ENCODE results near the gene FAM120C. TPM values are rescaled to one million over a fixed set of nuclear protein-coding genes. Genes with fewer than 3 reads are reported as not detected.
A peak's percentile ranks its signal among the peaks of the same experiment; 100 is the strongest.

Gene FAM120C
- total and polyA plus RNA-seq, 10 of the 15 experiments (the other 5 are each of a cell fraction or from before 2014, with no cell fraction given): 1.3 to 9.8 (median 4.9) TPM

- TF ChIP-seq TCF12 (IDR thresholded peaks at IDR 0.05; ENCODE audit: low read depth, low read length) (no peak), STAT1 (conservative IDR thresholded peaks at IDR 0.05) (no peak), HCFC1 (IDR thresholded peaks at IDR 0.05; ENCODE audit: low read length) (peak; percentile 78), CREM (IDR thresholded peaks at IDR 0.05; ENCODE audit: low read depth) (peak; percentile 55), GATAD2B (conservative IDR thresholded peaks at IDR 0.05; ENCODE audit: low read depth) (peak; percentile 82), SIX5 (IDR thresholded peaks at IDR 0.05; ENCODE audit: low read depth, low read length, severe bottlenecking) (peak; percentile 56), BHLHE40 (IDR thresholded peaks at IDR 0.05; ENCODE audit: borderline replicate concordance in 1 of 2, low read depth in 2 of 2, low read length in 1 of 2) (peak in 1 of 2 experiments; percentile 9; a peak in 1 of 4 replicates), BACH1 (IDR thresholded peaks at IDR 0.05; ENCODE audit: borderline replicate concordance) (no peak), STAT3 (IDR thresholded peaks at IDR 0.05; ENCODE audit: low read depth, low read length) (no peak), EGR1 (IDR thresholded peaks at IDR 0.05; ENCODE audit: borderline replicate concordance in 1 of 2, low read depth in 2 of 2, low read length in 2 of 2) (no peak; a peak in 1 of 3 replicates), SIN3A (IDR thresholded peaks at IDR 0.05; ENCODE audit: low read depth, low read length) (0 out of 2 replicates have a peak, but pooled peaks have one; percentile 67), CBX5 (IDR thresholded peaks at IDR 0.05; ENCODE audit: low read depth) (peak; percentile 88), RELA (IDR thresholded peaks at IDR 0.05; ENCODE audit: borderline replicate concordance, partially characterized antibody) (peak; percentile 63), JUNB (IDR thresholded peaks at IDR 0.05) (no peak), HSF1 (IDR thresholded peaks at IDR 0.05; ENCODE audit: low read depth, low read length) (no peak), MEF2A (IDR thresholded peaks at IDR 0.05; ENCODE audit: insufficient read depth, low read depth, low read length) (no peak), POU2F2 (IDR thresholded peaks at IDR 0.05; ENCODE audit: borderline replicate concordance, low read depth, low read length) (peak; percentile 34; the same call in 1 of the 3 replicates), RBBP5 (conservative IDR thresholded peaks at IDR 0.05) (no peak)
- TF ChIP-seq, protein P1, sequence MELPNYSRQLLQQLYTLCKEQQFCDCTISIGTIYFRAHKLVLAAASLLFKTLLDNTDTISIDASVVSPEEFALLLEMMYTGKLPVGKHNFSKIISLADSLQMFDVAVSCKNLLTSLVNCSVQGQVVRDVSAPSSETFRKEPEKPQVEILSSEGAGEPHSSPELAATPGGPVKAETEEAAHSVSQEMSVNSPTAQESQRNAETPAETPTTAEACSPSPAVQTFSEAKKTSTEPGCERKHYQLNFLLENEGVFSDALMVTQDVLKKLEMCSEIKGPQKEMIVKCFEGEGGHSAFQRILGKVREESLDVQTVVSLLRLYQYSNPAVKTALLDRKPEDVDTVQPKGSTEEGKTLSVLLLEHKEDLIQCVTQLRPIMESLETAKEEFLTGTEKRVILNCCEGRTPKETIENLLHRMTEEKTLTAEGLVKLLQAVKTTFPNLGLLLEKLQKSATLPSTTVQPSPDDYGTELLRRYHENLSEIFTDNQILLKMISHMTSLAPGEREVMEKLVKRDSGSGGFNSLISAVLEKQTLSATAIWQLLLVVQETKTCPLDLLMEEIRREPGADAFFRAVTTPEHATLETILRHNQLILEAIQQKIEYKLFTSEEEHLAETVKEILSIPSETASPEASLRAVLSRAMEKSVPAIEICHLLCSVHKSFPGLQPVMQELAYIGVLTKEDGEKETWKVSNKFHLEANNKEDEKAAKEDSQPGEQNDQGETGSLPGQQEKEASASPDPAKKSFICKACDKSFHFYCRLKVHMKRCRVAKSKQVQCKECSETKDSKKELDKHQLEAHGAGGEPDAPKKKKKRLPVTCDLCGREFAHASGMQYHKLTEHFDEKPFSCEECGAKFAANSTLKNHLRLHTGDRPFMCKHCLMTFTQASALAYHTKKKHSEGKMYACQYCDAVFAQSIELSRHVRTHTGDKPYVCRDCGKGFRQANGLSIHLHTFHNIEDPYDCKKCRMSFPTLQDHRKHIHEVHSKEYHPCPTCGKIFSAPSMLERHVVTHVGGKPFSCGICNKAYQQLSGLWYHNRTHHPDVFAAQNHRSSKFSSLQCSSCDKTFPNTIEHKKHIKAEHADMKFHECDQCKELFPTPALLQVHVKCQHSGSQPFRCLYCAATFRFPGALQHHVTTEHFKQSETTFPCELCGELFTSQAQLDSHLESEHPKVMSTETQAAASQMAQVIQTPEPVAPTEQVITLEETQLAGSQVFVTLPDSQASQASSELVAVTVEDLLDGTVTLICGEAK (IDR thresholded peaks at IDR 0.05; ENCODE audit: borderline replicate concordance): peak; percentile 100
- TF ChIP-seq, protein P2, sequence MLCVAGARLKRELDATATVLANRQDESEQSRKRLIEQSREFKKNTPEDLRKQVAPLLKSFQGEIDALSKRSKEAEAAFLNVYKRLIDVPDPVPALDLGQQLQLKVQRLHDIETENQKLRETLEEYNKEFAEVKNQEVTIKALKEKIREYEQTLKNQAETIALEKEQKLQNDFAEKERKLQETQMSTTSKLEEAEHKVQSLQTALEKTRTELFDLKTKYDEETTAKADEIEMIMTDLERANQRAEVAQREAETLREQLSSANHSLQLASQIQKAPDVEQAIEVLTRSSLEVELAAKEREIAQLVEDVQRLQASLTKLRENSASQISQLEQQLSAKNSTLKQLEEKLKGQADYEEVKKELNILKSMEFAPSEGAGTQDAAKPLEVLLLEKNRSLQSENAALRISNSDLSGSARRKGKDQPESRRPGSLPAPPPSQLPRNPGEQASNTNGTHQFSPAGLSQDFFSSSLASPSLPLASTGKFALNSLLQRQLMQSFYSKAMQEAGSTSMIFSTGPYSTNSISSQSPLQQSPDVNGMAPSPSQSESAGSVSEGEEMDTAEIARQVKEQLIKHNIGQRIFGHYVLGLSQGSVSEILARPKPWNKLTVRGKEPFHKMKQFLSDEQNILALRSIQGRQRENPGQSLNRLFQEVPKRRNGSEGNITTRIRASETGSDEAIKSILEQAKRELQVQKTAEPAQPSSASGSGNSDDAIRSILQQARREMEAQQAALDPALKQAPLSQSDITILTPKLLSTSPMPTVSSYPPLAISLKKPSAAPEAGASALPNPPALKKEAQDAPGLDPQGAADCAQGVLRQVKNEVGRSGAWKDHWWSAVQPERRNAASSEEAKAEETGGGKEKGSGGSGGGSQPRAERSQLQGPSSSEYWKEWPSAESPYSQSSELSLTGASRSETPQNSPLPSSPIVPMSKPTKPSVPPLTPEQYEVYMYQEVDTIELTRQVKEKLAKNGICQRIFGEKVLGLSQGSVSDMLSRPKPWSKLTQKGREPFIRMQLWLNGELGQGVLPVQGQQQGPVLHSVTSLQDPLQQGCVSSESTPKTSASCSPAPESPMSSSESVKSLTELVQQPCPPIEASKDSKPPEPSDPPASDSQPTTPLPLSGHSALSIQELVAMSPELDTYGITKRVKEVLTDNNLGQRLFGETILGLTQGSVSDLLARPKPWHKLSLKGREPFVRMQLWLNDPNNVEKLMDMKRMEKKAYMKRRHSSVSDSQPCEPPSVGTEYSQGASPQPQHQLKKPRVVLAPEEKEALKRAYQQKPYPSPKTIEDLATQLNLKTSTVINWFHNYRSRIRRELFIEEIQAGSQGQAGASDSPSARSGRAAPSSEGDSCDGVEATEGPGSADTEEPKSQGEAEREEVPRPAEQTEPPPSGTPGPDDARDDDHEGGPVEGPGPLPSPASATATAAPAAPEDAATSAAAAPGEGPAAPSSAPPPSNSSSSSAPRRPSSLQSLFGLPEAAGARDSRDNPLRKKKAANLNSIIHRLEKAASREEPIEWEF (IDR thresholded peaks at IDR 0.05; ENCODE audit: insufficient replicate concordance, low read depth, low read length): no peak
These were observed 138.8 kb downstream of the FAM120C start, which contains the start of gene PHF8 (continued) for GRCh38 chrX:54044126-54044876.

Data from GM12878 (cell line).